ENCODE data around the gene MRTO4.

DNA sequence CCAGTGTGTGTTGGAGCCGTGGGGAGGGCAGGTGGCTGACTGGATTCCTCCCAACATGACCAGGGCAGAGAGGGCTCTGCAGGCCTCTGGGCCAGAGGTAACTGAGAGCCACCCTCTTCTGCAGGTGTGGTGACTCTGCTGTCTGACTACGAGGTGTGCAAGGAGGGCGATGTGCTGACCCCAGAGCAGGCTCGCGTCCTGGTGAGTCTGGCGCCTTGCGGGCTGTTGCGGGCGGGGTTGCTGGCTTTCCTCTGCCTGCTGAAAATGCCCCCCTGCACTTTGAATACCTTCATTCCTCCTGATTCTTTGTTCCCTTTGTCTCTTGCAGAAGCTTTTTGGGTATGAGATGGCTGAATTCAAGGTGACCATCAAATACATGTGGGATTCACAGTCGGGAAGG, 6.7 kb downstream of the MRTO4 start:
- TF ChIP-seq EZH2phosphoT487 (IDR thresholded peaks at IDR 0.05; ENCODE audit: low read depth, severe bottlenecking, unreplicated experiment) (no peak), EZH2 (IDR thresholded peaks at IDR 0.05; ENCODE audit: borderline replicate concordance) (no peak)
- TF ChIP-seq, protein P1, sequence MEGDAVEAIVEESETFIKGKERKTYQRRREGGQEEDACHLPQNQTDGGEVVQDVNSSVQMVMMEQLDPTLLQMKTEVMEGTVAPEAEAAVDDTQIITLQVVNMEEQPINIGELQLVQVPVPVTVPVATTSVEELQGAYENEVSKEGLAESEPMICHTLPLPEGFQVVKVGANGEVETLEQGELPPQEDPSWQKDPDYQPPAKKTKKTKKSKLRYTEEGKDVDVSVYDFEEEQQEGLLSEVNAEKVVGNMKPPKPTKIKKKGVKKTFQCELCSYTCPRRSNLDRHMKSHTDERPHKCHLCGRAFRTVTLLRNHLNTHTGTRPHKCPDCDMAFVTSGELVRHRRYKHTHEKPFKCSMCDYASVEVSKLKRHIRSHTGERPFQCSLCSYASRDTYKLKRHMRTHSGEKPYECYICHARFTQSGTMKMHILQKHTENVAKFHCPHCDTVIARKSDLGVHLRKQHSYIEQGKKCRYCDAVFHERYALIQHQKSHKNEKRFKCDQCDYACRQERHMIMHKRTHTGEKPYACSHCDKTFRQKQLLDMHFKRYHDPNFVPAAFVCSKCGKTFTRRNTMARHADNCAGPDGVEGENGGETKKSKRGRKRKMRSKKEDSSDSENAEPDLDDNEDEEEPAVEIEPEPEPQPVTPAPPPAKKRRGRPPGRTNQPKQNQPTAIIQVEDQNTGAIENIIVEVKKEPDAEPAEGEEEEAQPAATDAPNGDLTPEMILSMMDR (IDR thresholded peaks at IDR 0.05; ENCODE audit: poor library complexity), result no peak
